GM21723 (cell line): ENCODE data around the gene LRP3.
"Not testable (repeated sequence)": the region's sequence is repeated elsewhere in the genome, so short reads cannot be mapped to it uniquely, and the experiment has no call there.

Experiments
- ATAC-seq: cut with Tn5 transposase; IDR thresholded peaks from one replicate; pipeline ENCODE4 v1.9.1; 2021; ENCODE audit warnings: mild to moderate bottlenecking, moderate library complexity; ENCODE audit not compliant: unreplicated experiment

The LRP3 gene

GRCh38 chr19:33201473-33201872, 7.3 kb downstream of the LRP3 start:
- ATAC-seq: no peak

- ATAC-seq: no peak
Measured at GRCh38 chr19:33201886-33202545, 7.9 kb downstream of the LRP3 start.

- ATAC-seq: no peak
Measured at GRCh38 chr19:33202546-33203507, 8.7 kb downstream of the LRP3 start.

DNA sequence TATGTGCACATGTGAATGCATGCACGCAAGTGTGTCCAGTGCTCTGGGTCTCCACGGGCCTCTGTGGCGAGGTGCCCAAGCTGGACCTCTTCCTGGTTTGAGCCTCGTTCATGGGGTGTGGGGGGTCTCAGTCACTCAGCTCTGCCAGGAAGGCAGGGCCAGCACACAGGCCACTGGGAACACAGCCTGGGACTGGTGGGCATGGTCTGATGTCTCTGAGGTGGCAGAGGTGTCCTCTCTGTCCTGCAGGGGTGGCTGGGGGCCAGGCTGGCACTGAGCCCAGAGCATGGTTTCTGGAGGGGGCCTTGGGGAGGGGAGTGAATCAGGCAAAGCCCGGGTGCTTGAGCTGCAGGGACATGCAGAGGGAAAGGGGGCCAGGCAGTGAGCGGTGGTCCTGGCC, 9.4 kb downstream of the LRP3 start:
- ATAC-seq: no peak

DNA sequence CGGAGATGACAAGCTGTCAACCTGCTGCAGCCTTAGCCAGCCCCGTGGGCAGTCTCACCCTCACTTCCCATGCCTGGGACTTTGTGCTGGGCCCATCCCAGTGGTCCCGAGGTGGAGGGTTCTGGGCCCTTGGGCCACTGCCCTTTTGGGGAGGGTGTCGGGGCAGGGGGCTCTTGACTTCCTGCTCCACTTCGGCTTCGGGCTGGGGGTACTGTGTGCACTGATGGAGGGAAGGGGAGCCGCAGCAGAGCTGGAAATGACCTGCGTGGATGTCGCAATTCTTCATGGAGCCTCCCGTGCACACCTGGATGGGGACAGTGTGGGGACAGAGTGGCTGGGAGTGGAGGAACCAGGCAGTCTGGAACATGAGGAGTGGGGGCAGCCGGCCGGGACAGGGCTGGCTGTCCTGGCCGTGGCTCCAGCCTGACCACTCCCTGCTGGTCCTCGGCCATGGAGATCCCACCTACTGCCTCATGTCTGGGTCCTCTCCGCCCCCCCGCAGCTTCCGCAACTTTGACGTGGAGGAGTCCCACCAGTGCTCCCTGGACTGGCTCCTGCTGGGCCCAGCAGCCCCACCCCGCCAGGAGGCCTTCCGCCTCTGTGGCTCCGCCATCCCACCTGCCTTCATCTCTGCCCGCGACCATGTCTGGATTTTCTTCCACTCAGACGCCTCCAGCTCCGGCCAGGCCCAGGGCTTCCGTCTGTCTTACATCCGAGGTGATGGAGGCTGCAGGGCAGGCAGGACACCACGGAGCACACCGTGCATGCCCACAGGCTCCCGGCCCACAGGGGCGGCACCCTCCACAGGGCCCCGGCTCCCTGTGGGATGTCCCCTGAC, 10.2 kb downstream of the LRP3 start:
- no peak for ATAC-seq

DNA sequence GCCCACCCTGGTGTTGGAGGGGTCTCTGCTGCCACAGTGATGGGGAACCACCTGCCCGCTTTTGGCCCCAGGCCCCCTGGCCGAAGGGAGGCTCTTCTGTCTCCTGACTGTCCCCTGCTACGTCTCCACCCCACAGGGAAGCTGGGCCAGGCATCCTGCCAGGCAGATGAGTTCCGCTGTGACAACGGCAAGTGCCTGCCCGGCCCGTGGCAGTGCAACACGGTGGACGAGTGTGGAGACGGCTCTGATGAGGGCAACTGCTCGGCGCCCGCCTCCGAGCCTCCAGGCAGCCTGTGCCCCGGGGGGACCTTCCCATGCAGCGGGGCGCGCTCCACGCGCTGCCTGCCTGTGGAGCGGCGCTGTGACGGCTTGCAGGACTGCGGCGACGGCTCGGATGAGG, 11.0 kb downstream of the LRP3 start:
- no peak for ATAC-seq

GRCh38 chr19:33205531-33206260, 11.6 kb downstream of the LRP3 start:
- ATAC-seq: no peak

GRCh38 chr19:33206261-33207039, 12.3 kb downstream of the LRP3 start:
- no peak for ATAC-seq

GRCh38 chr19:33207040-33207620, 13.0 kb downstream of the LRP3 start:
- no peak for ATAC-seq

DNA sequence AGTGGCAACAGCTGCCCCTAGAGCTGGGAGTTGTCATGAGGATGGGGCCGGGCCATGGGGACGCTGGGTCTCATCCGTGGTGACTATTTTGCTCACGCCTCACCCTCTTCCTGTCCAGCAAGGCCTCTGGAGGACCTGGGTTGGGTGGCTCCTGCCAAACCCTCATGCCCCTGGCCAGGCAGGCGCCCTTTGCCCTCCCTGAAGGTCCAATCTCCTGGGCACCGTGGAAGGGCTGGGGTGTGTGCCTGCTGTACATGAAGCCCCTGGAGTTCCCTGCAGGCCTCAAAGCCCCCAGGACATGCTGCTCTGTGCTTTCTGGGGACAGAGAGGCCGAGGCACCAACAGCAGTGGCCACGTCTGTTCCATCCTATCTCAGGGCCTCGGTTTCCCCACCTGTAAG, 13.8 kb downstream of the LRP3 start:
- ATAC-seq: no peak

DNA sequence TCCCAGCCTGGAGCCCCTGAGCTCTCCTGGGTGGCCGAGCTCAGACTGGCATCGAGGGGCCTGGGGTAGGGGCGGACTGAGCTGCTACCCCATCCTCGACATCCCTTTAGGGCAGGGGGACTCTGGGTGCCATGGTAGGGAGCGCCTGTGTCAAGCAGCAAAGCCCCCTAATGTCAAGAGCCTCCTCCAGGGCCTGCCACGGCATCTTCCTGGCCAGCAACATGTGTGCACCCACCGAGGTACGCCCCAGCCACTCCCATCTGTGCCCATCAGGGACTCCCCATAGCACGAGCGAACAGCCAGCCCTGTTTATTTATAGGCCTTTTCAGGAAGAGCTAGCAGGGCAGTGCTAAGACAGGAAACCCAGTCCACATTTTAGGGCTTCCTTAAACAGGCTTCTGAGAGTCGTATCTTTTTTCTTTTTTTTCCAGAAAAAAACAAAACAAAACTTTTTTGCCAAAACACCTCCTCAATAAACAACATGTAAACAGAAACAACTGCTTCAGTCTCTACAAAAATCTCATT, 14.3 kb downstream of the LRP3 start:
- no peak for ATAC-seq

DNA sequence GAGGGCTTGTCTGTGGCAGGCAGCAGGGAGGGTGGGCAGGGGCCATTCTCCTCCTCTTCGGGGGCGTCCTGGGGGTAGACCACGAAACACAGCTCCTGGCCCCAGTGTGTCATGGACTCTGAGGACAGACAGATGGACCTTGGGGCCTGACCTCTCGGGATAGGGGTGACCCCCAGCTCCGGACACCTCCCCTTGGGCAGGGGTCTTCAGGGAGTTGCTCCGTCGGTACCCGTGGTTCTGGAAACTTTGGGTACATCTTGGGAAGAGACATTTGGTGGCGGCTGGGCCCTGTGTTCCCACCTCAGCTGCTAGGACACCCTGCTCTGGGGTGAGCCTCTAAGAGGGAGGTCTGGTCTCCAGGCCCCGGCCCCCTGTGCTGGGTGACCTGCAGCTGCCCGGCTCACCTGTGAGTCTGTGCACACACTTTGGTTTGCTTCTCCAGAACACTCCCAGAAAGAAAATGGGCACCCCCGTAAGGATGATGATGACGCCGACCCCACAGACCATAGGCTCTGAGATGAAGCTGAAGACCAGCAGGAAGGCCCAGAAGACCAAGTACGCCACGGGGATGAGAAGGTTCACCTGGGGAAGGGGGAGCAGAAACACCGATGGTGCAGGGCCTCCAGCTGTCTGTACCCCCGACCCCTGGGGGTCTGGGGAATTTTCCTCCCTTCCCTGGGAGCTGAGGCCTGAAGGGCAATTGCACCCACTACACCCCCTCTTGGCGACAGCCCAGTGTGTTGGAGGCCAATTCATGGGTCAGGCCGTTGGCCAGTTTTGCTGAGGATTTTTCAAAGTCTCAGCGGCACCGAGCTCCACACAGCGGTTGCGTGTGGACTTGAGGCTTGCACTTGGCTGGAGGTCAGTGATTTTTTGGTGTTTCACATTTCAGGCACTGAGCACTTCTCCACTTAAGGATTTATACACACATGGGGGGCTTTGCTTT, 15.0 kb downstream of the LRP3 start:
- ATAC-seq: no peak

- ATAC-seq: not testable (repeated sequence)
Measured at GRCh38 chr19:33209850-33210230, 15.7 kb downstream of the LRP3 start.

DNA sequence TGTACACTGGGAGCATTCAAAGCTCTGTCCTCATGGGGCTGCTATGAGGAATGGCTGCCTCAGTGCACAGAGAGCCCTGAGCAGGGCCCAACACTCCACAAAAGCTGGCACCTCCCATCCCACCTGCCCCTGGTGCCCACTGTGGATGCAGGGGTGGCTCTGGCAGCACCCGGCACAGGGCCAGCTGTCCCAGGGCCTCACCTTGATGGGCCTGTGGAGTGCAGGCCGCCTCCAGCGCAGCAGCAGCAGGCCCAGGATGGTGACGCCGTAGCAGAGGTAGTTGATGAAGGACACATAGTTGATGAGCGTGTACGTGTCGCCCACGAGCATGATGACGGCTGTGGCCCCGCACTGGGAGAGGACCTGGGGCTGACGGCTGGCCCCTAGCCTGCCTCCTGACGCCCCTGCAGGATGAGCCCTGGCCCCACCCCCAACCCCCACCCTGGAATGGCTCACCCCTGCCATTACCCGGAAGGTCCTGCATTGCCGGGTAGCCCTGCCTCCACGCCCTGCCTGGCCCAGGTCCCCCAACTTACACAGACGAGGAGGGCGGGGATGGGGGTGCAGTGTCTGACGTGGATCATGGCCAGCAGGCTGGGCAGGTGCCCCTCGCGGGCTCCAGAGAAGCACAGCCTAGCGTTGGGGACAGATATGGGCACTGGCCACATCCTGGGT, 16.3 kb downstream of the LRP3 start:
- ATAC-seq: no peak

- ATAC-seq: no peak
Measured at GRCh38 chr19:33211794-33212435, 17.8 kb downstream of the LRP3 start.

GRCh38 chr19:33212436-33213172, 18.5 kb downstream of the LRP3 start:
- no peak for ATAC-seq
